Fibroblast of upper back skin (primary cell): ENCODE results near the gene ADK.
"Not testable (repeated sequence)": the region's sequence is repeated elsewhere in the genome, so short reads cannot be mapped to it uniquely, and the experiment has no call there.

Experiments
- DNase-seq: peaks from one replicate; pipeline ENCODE4 v3.0.0-alpha.2; 2013

The ADK gene

GRCh38 chr10:74573497-74573896 is 422.5 kb downstream of the ADK start:
- DNase-seq = not testable (repeated sequence)

- no peak for DNase-seq
Observed at GRCh38 chr10:74575191-74575720, 424.2 kb downstream of the ADK start.

- no peak for DNase-seq
Observed at GRCh38 chr10:74575912-74576311, 424.9 kb downstream of the ADK start.

- DNase-seq = no peak
Observed at GRCh38 chr10:74576586-74576985, 425.6 kb downstream of the ADK start.

- DNase-seq = not testable (repeated sequence)
Observed at GRCh38 chr10:74580438-74580837, 429.4 kb downstream of the ADK start.

- no peak for DNase-seq
Observed at GRCh38 chr10:74582566-74582965, 431.5 kb downstream of the ADK start.

- no peak for DNase-seq
Observed at GRCh38 chr10:74585231-74586087, 434.4 kb downstream of the ADK start.

- DNase-seq = peak; percentile 3
Observed at GRCh38 chr10:74586088-74586585, 435.1 kb downstream of the ADK start.

GRCh38 chr10:74587109-74587854 is 436.3 kb downstream of the ADK start:
- DNase-seq = peak; percentile 4

GRCh38 chr10:74589226-74589673 is 438.2 kb downstream of the ADK start:
- peak; percentile 99 for DNase-seq

GRCh38 chr10:74589851-74590250 is 438.8 kb downstream of the ADK start:
- no peak for DNase-seq

- DNase-seq = peak; percentile 57
Observed at GRCh38 chr10:74593470-74593869, 442.4 kb downstream of the ADK start.

- DNase-seq = no peak
Observed at GRCh38 chr10:74596713-74597112, 445.7 kb downstream of the ADK start.

GRCh38 chr10:74598891-74599566 is 448.0 kb downstream of the ADK start:
- peak; percentile 12 for DNase-seq

GRCh38 chr10:74599672-74600071 is 448.7 kb downstream of the ADK start:
- no peak for DNase-seq

GRCh38 chr10:74600170-74600569 is 449.1 kb downstream of the ADK start:
- DNase-seq = no peak

- DNase-seq = no peak
Observed at GRCh38 chr10:74602576-74602975, 451.6 kb downstream of the ADK start.

- DNase-seq = no peak
Observed at GRCh38 chr10:74610299-74610698, 459.3 kb downstream of the ADK start.

- DNase-seq = peak; percentile 25
Observed at GRCh38 chr10:74612195-74612594, 461.2 kb downstream of the ADK start.

- DNase-seq = no peak
Observed at GRCh38 chr10:74620626-74621025, 469.6 kb downstream of the ADK start.

GRCh38 chr10:74623786-74624185 is 472.8 kb downstream of the ADK start:
- no peak for DNase-seq

- no peak for DNase-seq
Observed at GRCh38 chr10:74624501-74624900, 473.5 kb downstream of the ADK start.

GRCh38 chr10:74628136-74628535 is 477.1 kb downstream of the ADK start:
- no peak for DNase-seq
